Hepatocyte (in vitro differentiated cells): ENCODE measurements around the gene HHATL.

Experiments used
- EZH2phosphoT487 ChIP-seq: fragments of 200-600 bp; sonication (generic); IDR thresholded peaks from one replicate; pipeline ENCODE4 v1.6.1; 2018; ENCODE audit warnings: antibody characterized with exemption, mild to moderate bottlenecking, low read depth, moderate library complexity; ENCODE audit not compliant: unreplicated experiment, severe bottlenecking
- TF ChIP-seq, protein P1 (sequence below): fragments of 200-600 bp; sonication (generic); IDR thresholded peaks from 2 replicates; pipeline ENCODE4 v1.5.1; 2016; ENCODE audit warnings: antibody characterized with exemption, mild to moderate bottlenecking; ENCODE audit not compliant: poor library complexity

- TF ChIP-seq, protein P1, sequence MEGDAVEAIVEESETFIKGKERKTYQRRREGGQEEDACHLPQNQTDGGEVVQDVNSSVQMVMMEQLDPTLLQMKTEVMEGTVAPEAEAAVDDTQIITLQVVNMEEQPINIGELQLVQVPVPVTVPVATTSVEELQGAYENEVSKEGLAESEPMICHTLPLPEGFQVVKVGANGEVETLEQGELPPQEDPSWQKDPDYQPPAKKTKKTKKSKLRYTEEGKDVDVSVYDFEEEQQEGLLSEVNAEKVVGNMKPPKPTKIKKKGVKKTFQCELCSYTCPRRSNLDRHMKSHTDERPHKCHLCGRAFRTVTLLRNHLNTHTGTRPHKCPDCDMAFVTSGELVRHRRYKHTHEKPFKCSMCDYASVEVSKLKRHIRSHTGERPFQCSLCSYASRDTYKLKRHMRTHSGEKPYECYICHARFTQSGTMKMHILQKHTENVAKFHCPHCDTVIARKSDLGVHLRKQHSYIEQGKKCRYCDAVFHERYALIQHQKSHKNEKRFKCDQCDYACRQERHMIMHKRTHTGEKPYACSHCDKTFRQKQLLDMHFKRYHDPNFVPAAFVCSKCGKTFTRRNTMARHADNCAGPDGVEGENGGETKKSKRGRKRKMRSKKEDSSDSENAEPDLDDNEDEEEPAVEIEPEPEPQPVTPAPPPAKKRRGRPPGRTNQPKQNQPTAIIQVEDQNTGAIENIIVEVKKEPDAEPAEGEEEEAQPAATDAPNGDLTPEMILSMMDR, result no peak
- TF ChIP-seq EZH2phosphoT487, result no peak
Observed at GRCh38 chr3:42651248-42652091, 51.1 kb downstream of the HHATL start.
